HG03064 (cell line): ENCODE data around the gene MIER2.

Experiments
- ATAC-seq: cut with Tn5 transposase; IDR thresholded peaks from one replicate; pipeline ENCODE4 v1.9.1; 2021; ENCODE audit warnings: low read depth; ENCODE audit not compliant: unreplicated experiment

Gene MIER2

DNA sequence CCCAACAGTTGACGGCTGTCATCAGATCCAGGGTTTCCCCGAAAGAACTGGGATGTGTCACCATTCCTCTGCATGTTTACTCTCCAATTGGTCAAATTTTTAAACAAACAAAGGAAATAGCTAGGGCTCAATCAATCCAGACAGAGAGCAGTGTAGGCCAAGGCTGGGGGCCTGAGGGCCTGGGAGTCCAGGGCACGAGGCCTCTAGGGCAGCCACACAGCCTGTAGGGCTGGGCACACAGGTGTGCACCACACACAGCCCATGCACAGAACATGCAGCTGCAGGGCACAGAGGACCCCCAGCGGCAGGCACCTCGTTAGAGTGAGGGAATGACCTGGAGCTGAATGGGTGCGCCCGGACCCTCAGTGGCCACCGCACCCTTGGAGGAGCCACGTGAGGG, 9.5 kb downstream of the MIER2 start:
- ATAC-seq = no peak

DNA sequence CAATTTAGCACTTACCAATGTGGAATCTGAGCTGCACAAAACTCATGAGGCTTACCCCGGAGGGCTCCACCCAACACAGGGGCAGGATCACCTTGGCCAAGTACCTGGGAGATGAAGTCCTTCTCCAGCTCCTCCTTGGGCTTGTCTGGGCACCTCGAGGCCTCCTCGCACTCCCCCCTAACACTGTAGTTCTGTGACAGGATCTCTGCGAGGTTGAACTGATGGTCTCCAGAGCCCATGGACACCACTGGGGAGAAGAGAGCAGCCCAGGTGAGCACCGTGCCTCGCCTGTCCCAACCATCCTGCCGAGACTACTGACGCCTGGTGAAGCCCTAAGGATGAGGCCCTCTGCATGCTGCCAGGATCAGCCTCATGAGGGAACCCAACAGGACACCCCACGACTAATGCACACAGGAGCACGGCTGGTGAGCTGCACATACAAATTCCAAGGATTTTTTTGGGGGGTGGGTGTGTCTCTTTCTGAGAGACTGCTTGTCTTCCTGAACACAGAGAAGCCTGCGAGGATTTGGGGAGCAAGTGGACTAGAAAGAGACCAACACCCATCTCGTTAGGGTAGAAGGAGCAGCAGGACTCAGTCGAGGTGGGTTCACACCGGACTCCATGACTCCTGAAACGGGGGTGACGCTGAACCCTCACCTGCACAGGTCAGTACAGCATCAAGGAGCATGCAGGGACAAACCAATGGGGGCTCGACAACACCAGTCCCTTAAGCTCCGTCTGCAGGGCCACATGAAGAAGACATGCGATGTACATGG, 10.1 kb downstream of the MIER2 start:
- ATAC-seq = no peak

DNA sequence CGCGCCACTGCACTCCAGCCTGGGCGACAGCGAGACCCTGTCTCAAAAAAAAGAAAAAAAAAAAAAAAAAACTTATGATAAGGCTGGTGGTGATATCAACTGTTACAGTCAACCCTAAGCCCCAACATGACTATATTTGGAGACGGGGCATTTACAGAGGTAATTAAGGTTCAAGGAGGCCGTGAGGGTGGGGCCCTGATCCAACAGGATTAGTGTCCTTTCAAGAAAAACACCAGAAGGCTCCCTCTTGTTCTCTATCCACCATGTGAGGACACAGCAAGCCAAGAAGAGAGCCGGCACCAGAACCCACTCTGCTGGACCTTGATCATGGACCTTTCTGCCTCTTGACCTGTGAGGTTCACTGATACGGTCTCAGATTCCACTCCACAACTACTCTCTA, 14.1 kb downstream of the MIER2 start:
- no peak for ATAC-seq

DNA sequence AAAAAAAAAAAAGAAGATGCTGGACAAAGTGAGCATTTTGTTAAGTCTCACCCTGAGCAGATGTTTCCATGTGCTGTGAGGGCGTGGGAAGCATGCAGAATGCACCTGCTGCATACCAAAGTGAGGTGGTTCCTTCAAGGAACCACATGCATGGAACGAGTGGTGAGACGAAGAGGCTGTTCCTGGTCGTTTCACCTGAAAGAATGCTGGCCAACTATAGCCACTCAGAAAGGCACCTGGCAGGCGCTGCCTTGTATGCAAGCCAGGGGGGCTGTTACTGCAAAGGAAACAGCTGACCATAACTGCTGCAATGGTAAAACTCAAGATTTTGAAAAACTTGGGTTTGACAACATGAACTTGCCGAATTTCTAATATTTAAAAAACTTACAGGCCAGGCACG, 14.7 kb downstream of the MIER2 start:
- ATAC-seq = no peak

DNA sequence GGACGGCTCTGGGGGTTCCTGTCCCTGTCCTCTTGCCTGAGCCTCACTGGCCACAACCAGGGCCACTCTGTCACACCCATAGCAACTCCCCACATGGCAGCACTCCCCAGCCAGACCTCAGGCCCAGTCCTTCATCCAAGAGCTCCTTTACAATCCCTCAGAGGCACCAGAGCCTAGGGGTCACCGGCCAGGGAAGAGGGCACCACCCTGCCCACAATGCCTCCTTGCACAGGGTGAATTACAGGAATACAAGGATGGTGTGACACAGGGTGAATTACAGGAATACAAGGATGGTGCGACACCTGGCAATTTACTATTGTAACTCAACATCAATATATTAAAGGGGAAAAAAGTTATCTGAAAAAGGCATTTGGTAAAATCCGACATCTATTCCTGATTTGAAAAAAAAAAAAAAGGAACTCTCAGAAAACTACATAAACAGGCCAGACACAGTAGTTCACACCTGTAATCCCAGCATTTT, 16.5 kb downstream of the MIER2 start:
- no peak for ATAC-seq

DNA sequence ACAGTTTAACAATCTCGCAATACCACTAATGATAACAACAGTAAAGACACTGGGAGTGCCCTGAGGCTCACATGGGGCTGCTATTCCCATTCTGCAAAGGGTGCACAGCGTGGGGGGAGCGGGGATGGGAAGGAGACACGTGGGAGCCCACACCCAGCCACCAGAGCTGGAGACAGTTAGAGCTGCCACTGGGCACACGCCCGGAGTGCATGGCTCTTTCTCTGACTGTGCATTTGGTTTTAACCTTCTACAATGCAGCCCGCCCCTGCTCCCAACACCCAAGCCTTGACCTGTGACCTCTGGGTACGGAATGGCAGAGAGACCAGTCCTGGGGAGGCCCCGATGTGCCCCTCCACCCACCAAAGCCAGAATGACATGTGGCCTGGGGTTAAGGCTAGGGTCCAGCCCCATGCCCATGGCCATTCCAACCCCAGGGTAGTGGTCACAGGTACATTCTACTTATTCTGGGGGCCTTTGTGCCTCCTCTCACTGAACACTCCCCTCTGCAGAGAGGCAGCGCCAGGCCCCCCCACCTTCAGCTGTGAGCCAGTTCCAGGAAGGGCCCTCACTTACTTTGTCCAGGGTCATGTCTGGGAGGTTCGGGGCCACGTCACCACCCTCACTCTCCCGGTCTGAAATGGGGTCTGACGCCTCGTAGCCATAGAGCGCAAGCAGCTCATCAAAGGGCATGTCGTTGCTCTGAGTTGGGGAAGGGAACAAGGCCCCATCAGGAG, 17.1 kb downstream of the MIER2 start:
- no peak for ATAC-seq

DNA sequence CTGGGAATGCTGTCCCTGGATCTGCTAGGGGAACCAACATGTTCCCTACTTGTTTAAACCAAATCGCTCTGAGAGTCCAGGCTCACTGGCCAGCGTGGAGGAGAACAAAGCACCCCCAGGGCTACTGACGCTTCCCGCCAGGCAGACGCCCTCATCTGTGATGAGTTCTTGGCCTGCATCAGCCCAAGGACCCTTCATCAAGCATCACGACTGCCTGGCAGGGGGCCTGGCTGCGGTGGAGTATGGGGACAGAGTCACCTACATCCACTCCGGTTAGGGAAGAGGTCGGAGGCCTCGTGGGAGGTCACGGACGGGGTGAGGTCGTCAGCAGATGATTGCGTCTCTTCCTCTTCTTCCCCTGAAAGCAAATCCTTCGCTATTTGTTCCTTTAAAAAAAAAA, 17.7 kb downstream of the MIER2 start:
- ATAC-seq = no peak

DNA sequence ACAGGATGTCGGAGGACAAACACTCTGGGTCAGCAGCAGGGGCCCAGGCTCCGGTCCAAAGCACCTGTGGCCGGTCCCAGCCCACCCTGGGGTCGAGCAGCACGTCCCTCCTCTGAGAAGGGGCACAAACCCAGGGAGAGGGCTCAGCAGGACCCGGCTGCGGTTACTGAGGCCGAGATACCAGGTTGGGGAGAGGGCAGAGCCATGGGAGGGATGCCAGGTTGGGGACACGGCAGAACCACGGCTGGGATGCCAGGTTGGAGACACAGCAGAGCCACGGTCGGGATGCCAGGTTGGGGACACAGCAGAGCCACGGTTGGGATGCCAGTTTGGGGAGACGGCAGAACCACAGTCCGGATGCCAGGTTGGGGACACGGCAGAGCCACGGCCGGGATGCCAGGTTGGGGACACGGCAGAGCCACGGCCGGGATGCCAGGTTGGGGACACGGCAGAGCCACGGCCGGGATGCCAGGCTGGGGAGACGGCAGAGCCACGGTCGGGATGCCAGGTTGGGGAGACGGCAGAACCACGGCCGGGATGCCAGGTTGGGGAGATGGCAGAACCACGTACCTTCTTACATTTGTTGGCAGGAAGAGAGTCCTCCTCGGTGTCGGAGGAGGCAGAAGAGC, 18.5 kb downstream of the MIER2 start:
- ATAC-seq = no peak

DNA sequence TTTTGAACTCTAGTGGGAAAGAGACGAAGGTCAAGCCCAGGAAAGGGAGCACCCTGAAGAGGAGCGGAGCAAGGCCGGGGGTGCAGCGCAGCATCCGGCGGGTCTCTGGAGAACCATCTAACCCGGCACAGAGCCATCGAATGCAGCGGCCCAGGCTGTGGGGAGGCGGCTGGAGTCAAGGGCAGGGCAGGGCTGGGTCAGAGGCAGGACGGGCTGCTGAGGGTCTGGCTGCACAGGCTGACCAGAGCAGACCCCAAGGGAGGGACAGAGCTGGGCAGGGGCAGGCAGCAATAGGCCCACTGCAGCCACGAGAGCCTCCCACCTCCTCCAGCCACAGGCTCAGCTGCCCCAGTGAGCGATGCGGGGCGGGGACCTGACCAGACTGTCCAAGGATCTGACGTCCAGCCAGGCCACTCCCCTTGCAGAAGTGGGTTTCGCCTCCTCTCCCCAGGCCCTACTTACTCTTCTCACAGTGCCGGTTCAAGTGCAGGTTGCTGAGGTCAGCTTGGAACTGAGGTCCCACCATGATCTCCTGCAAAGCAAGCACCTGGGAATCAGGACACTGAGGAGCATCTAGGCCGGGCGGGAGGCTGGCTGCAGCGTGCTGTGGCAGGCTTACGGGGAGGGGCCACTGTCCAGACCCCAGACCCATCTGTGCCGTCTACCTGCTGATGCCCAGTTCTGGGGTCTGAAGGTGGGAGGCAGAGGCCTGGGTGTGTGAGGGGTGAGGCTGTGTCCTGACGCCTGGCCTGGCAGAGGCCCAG, 19.2 kb downstream of the MIER2 start:
- ATAC-seq = no peak

DNA sequence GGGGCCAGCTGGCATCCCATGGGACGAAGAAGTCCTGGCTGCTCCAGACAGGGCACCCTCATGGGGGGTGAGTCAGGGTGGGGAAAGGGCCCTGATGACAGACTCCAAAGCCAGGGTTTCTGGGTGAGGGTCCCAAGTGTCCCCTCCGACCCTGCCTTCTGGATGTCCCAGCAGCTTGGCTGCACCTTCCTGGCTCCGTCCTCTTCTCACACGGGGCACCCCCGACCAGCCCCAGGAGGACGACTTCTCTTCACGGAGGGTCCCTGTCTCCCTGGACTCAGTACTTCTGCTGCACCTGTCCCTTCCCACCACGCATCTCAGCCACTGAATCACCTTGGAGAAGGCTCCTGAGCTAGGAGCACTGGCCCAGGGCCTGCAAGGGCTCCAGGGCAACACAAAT, 19.9 kb downstream of the MIER2 start:
- no peak for ATAC-seq

DNA sequence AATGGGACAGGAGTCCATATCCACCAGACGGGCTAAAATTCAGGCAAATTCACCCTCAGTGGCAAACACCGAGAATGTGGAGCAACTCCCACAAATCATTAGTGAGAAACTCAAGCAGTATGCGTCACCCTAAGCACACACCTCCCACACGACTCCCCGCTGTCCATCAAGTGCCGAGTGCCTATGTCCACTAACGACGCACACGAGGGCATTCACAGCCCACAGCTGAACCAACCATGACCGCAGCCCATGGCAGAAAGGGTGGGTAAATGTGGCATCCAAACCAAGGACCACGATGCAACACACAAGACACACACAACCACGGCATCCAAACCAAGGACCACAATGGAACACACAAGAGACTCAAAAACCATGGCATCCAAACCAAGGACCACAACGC, 22.0 kb downstream of the MIER2 start:
- ATAC-seq = no peak

DNA sequence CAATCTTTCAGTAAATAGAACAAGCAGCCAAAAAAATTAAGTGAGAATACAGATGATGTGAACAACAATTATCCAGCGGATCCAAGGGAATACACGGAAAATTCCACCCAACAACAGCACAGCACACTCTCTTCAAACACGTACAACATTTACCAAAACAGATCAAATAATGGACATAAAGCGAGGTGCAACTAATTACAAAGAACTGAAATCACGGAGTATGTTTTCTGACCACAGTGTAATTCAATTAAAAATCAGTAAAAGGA, 26.2 kb downstream of the MIER2 start:
- ATAC-seq = no peak

DNA sequence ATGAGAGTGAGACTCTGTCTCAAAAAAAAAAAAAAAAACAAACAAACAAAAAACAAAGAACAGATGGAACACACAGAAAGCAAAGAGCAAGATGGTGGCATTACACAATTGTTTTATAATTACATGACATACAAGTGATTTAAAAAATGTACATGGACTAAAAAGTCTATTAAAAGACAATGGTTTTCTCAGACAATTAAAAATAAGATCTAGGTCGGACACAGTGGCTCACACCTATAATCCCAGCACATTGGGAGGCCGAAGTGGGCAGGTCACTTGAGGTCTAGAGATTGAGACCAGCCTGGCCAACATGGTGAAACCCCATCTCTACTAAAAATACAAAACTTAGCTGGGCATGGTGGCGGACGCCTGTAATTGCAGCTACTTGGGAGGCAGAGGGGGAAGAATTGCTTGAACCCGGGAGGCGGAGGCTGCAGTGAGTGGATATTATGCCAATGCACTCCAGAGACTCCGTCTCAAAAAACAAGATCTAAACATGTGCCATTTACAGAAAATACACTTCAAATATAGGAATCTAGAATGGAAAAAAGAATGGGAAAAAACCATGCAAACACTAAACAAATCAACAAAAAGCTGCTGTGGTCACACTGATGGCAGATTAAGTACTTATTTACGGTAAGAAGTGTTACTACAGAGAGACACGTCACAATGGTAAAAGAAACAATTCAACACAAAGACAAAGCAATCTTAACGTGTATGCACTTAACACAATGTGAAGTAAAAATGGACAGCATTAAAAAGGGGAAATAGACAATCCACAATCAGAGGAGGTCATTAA, 26.7 kb downstream of the MIER2 start:
- ATAC-seq = no peak

DNA sequence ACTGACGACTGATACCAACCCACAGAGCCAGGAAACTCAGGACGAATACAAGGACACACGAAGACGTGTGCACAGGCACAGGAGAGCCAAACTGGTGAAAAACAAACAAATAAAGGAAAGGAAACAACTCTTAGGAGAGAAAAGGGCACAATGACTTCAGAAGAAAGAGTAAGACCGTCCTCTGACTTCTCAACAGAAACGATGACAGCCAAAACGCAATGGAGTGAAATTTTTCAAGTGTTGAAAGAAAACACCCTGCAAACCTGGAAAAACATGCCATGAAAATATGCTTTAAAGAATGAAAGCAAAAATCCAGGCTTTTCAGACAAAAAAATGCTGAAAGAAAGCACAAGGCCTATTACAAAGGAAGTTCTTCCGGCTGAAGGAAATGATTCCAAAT, 28.8 kb downstream of the MIER2 start:
- ATAC-seq = no peak

DNA sequence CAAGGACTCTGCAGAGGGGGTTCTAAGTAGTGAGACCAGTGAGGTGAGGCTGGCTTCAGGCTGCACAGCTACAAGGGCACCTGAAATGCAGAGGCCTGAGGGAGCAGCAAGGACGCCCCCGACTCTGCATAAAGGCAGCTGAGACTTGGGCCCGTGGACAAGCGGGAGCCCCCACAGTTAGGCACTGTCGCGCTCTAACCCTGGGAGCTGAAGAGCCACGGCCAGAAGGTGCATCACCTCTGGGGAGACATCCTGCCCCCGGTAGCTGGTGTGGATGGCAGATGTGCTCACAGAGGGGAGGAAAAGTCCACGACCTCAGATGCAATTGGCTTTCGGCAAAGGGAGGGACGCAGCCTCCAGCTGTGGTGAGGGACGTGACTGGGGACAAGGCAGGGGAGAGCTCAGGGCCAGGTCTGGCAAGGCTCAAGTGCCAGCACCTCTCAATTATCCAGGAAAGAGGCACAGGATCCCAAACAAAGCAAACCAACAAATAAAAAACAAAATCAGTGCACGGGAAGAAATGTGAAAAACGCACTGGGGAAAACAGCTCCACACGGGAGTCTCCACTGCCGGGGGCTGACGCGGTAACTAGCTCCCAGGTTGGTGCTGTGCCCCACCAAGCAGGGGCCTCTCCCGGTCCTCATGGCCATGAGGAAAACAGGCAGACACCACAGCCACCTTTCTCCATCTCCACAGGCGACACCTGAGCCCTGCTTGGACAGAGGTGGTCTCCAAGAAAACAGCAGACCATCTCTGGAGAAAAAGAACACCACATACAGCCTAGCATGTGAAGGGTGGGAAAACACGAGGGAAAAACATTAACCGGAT, 30.4 kb downstream of the MIER2 start:
- no peak for ATAC-seq

DNA sequence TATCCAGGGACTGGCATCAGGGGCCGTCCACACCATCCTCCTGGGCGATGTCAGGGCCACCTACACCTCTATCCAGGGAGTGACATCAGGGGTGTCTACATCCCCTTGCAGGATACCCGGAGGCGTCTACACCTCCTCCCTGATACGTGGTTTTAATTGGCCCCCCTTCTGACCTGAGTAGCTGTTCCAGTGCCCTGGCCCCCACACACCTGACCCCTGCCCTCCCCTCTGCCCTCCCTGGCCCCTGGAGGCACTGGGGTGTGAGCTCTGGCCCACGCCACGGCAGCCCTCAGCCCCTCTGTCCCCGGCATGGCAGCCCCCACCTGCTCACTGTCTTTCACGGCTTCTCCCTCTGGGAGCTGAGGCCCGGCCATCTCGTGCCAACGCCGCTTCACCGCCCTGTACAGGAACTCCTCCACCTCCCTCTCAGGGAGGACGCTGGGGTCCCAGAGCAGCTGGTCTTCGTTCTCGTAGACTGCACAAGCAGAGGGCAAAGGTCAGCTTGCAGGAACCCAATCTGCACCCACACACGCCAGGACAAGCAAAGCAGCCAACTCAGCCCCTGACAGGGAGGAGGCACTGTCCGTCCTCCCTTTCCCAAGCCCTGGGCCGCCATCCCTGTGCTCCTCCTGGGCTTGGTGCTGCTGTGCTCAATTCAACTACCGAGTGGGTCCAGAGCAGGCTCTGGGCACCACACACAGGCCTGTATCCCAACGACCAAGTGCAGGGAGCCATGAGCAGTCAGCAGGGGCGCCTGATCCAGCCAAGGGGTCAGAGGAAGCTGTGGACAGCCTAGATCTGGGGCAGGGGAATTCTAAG, 31.2 kb downstream of the MIER2 start:
- ATAC-seq = no peak

DNA sequence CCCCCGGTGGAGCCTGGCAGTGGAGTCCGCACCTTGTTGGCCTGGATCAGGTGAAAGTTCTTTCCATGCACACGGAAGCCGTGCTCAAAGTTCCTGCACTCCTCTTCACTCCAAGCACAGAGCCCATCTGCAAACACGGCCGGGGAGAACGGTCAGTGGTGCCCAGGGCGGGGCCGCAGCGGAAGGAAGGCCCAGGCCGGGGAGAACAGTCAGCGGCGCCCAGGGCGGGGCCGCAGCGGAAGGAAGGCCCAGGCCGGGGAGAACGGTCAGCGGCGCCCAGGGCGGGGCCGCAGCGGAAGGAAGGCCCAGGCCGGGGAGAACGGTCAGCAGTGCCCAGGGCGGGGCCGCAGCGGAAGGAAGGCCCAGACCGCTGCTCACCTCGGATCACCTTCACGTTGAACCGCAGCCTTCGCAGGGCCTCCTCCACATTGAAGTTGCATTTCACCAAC, 32.8 kb downstream of the MIER2 start:
- ATAC-seq = no peak

DNA sequence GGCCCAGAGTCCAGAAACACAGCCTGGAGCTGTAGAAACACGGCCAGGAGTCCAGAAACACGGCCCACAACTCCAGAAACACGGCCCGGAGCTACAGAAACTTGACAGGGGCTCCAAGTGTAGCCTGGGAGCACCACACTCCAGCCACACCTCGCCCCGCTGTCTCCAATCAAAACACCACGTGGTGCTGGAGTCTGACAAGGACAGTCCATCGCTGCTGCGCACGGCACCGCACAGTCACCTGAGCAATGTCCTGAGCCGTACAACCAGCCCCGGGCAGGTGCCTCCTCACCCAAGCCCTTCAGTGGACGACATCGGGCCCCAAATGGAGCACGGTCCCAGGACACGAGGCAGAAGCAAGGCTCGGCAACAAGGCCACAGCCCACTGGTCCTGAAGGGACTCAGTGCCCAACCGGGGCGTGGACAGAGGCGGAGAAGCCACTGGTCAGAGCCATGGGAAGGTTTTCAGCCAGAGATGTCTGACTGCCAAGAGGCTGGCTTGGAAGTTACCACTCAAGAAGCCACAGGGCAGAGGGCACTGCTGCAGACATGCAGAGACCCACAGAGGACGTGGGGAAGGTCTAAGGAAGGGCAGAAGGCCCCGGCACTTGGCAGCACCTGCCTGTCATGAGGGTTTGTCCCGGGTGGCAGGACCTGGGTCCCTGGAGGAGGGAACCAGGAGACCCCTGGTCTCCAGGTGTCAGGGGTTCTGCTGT, 33.7 kb downstream of the MIER2 start:
- ATAC-seq = no peak
